8988T (cell line): ENCODE data around the gene TIAL1.
"Not testable (repeated sequence)": the region's sequence is repeated elsewhere in the genome, so short reads cannot be mapped to it uniquely, and the experiment has no call there.

Source experiments
- DNase-seq: peaks from one replicate; pipeline ENCODE4 v3.0.0; 2011

The TIAL1 gene

DNA sequence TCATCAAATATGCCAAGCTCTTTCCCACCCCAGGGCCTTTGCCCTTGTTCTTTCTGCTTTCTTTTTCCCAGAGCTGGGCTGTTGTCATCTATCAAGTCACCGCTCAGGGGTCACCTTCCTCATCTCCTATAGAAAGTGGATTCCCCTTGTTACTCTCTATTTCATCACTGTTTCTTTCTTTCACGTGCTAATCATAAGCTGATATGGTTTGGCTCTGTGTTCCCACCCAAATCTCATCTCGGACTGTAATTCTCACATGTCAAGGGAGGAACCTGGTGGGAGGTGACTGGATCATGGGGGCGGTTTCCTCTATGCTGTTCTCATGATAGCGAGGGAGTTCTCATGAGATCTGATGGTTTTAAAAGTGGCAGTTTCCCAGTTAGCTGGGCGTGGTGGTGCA is 17.0 kb upstream of the TIAL1 start:
- DNase-seq: no peak

GRCh38 chr10:119611433-119611832 is 14.7 kb upstream of the TIAL1 start:
- no peak for DNase-seq

DNA sequence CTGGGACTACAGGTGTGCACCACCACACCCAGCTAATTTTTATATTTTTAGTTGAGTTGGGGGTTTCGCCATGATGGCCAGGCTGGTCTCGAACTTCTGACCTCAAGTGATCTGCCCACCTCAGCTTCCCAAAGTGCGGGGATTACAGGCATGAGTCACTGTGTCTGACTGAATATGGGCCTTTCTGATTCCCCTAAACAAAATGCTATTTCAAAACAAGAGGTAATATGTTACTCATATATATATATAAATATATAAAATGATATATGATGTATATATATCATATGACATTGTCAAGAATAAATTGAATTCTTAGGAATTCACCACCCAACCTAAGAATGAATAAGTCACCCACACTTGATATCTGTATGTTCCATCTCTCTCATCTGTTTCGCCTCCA is 12.8 kb upstream of the TIAL1 start:
- DNase-seq: no peak

DNA sequence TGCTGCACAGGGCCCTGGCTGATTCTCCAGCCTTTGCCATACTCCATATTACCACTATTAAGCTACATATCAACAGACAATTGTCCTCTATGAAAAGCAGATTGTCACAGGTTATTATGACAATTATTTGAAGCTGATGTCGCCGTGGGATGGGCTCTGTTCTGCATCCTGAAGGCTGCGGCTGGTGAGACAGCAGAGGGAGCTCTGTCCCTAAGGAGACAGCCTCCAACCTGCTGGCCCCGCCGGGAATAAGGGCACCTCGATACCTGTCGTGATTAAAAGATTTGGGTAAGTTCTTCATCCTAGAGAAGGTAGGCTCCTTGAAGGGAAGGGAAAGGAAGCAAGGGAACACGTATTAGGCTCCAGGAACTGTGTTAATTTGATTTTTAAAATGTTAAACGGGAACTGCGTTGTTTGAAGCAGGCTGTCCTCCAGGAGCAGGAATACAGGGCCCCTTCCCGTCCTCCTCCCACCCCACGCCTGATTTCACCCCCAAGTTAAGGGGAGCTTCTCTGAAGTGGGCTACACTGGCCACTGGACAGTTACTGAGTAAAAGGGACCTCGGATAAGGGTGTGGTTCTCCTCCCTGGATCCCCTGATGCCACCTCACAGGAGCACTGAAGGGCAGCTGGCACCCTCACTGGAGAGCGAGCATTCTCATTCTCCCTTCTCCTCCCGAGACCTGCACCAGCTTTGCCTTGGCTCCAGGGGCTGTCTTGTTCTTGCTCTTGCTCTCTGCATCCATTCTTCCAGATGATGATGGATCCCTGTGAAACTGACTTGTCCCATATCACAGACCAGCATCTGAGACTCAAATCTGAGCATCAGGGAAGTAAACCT is 11.8 kb upstream of the TIAL1 start:
- DNase-seq: no peak

DNA sequence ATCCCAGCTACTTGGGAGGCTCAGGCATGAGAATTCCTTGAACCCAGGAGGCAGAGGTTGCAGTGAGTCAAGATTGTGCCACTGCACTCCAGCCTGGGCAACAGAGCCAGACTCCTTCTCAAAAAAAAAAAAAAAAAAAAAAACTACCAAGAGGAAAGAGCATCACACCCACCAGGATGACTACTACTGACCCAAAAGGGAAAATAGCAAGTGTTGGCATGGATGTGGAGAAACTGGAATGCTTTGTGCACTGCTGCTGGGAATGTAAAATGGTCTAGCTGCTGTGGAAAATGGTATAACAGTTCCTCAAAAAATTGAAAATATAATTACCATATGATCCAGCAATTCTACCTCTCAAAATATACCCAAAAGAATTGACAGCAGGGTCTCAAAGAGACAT is 7.7 kb upstream of the TIAL1 start:
- DNase-seq: no peak

DNA sequence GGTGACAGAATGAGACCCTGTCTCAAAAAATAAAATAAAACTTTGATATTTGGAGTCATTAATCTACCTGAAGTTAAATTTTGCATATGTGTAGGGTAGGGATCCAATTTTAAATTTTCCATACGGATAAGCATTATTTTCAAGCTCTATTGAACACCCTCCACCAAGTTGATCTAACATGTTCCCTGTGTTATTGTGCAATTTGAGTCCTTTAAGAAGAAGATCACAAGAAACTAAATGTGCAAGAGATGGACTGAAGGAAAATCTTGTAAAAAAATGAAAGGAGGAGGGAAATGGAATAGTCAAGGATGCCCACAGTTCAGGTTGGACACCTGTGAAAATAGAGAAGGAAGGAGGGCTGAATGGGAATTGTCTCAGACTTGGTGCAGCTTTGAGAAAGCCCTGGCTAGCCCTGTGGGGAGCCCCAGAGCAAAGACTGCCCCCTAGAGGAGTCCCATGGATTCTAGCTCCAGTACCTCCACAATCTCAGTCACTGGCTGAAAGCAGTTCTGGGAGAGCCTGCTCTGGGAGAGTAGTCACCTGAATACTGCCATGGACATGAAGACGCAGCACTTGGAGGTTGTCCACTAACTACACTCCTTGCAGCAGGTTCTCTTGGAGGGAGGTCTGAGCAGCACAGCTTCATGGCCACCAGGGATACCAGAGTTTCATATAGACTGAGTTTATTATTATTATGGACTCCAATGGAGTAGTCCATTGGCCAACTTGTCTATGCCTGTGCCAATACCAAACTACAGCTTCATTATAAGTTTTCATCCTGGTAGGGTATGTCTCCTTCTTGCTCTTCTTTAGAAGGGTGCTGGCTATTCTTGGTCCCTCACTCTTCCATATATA is 5.7 kb upstream of the TIAL1 start:
- no peak for DNase-seq

DNA sequence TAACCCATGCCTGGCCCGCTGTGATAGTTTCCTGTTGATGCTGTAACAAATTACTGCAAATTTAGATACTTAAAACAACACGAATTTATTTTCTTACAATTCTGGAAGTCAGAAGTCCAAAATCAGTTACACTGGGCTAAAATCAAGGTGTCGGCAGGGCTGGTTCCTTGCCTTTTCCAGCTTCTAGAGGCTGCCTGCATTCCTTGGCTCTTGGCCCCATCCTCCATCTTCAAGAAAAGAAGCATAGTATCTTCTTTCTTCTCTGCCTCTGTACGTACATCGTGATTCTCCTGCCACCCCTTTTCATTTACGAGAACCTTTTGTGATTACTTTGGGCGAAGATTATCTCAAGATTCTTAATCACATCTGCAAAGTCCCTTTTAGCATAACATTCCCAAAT is 1.6 kb upstream of the TIAL1 start:
- DNase-seq: no peak

GRCh38 chr10:119597405-119598186 is 832 bp upstream of the TIAL1 start:
- DNase-seq: no peak

DNA sequence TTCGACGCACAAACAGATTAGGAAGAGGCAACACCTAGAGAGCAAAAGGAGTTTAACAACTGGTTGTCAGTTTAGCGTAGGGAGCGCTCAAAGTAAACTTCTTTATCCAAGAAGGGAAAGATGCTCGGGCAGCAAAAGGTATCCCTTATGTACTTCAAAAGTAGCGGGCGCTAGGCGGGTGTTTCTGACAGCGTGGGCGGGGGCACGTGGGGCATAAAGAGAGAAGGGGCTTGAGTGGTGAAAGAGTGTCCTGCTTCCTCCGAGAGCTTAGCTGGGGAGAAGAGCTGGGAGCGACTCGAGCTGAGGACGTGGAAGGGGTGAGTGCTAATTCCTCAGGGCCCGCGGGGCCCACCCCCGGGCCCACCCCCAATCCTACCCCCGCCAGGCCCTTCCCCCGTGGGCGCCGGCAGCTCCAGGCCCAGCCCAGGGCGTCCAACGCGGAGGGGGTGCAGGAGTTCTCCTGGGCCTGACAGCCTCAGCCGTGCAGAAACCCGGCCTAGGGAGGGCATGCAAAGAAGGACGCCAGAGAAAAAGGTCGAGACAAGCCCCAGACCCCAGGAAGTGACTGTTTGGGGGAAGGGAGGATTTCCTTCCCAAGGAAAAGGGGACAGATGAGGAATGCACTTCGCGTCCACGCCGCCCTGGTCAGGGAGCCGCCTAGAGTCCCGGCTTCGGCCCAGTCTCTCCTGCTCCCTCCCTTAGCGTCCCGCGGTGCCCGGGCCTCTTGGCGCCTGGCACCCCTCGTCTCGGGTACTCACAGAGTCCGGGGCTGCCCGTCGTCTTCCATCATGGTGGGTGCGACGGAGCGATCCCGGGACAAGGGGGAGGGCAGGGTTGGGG is 868 bp downstream of the TIAL1 start:
- no peak for DNase-seq

DNA sequence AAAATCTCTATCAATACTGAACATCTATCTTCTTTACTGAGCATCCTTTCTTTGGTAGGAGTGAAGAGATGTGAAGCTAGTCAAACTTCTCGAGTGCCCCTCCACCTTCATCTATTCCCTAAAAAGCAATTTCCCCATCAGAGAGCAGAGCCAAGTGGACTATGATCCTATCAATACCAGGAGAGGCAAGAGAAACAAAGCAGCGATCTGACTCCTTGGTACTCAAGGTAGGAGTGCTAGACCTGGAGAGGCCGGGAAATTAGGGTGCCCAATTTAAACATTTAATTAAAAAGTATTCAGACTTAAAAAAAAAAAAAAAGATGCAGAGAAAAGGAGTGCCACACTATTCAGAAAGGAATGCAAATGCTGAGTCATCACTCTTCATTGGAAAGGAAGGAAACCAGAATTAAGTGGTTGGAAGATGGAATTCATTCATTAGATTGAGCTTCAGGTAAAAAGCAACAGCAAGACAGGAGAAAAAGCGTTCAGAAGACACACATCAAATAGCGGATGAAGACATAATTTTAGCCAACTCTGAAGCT is 1.6 kb downstream of the TIAL1 start:
- no peak for DNase-seq

DNA sequence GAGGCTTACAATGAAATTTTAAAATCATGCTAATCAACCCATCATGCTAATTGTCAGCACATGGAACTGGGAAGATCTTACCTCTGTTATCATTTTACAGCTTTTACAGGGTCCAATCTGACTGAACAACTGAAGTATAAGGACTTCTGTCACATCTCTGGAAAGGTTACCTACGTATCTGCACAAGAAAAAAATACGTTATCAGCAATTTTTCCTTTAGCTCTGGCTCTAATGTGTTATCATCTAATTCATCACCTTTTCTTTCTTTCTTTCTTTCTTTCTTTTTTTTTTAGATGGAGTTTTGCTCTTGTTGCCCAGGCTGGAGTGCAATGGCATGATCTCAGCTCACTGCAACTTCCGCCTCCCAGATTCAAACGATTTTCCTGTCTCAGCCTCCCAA is 8.7 kb downstream of the TIAL1 start:
- DNase-seq: no peak

DNA sequence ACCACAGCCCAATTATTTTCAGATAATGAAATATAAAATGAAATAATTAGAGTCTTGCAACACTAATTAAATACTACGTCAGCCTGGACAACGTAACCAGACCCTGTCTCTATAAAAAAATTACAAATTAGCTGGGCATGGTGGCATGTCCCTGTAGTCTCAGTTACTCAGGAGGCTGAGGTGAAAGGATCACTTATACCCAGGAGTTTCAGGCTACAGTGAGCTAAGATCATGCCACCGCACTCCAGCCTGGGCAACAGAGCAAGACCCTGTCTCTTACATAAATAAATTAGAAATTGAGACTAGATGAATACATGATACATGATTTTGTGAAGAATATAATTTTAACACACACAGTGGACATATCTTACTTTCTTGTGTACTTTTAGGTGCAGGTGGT is 18.4 kb downstream of the TIAL1 start:
- no peak for DNase-seq

DNA sequence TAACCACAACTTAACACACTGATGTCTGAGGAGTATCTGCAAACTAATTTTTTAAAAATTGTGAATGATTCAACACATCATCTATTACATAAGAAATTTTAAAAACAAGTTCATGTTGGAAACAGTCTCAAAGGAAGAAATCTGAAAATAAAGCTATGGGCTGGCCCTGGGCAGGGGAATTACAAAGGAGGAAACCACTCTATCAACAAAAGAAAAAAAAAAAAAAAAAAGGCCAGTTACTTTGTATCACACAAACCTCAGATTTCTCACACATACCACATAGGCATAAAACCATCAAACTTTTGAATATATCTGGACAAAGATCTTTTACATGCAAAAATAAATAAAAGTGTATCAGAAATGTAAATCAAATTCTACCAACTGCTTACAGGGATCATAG is 20.8 kb downstream of the TIAL1 start:
- DNase-seq: no peak

DNA sequence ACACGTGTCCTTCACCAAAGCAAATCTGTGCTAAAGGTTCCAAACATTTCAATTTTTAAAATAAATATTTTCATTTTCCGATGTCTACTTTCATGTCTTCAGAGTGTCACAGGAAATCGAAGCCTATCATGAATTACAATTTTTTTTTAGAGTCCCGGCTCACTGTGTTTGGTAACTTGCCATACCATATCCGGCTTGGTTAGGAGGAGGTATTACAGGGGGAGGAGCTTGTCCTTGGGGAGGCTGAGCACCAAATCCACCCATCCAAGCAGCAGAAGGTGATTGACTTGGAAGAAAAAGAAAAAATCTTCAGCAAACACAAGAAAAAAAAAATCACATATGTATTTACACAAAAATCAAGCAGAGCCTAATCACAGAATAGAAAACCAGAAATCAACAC is 21.3 kb downstream of the TIAL1 start:
- DNase-seq: no peak

DNA sequence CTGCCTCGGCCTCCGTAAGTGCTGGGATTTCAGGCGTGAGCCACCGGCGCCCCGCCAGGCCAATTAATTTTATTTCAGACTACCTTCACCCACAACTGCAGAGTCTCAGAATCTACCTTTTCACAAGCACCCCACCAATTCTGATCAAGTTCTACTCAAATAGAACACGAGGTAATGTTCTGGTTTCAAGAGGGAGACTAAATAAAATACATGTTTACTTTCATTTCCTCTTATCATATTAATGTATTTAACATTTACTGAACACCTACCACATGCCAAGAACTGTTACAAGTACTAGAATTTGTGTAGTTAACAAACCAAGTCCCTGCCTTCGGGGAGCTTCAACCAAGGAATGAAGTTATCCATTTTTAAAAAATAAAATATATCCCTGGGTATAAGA is 28.8 kb downstream of the TIAL1 start:
- no peak for DNase-seq

GRCh38 chr10:119562097-119562496 is 34.7 kb downstream of the TIAL1 start:
- DNase-seq: no peak

DNA sequence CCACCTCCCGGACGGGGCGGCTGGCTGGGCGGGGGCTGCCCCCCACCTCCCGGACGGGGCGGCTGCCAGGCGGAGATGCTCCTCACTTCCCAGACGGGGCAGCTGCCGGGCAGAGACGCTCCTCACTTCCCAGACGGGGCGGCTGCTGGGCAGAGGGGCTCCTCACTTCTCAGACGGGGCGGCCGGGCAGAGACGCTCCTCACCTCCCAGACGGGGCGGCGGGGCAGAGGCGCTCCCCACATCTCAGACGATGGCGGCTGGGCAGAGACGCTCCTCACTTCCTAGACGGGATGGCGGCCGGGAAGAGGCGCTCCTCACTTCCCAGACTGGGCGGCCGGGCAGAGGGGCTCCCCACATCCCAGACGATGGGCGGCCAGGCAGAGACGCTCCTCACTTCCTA is 37.3 kb downstream of the TIAL1 start:
- DNase-seq: not testable (repeated sequence)

DNA sequence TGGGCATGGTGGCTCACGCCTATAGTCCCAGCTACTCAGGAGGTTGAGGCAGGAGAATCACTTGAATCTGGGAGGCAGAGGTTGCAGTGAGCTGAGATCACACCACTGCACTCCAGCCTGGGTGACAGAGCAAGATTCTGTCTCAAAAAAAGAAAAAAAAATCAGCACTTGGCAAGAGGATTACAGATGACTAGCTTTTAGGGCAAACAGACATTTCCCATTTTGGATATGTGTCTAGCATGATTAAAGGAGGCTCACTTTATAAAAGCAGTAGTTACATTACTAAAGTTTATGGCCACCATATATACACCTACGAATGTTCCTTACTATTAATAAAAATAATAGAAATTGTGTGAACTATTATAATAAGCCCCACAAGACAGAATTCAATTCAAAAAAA is 40.7 kb downstream of the TIAL1 start:
- DNase-seq: not testable (repeated sequence)

GRCh38 chr10:119555178-119555784 is 41.5 kb downstream of the TIAL1 start:
- DNase-seq: no peak

GRCh38 chr10:119550827-119551226 is 45.9 kb downstream of the TIAL1 start:
- no peak for DNase-seq

DNA sequence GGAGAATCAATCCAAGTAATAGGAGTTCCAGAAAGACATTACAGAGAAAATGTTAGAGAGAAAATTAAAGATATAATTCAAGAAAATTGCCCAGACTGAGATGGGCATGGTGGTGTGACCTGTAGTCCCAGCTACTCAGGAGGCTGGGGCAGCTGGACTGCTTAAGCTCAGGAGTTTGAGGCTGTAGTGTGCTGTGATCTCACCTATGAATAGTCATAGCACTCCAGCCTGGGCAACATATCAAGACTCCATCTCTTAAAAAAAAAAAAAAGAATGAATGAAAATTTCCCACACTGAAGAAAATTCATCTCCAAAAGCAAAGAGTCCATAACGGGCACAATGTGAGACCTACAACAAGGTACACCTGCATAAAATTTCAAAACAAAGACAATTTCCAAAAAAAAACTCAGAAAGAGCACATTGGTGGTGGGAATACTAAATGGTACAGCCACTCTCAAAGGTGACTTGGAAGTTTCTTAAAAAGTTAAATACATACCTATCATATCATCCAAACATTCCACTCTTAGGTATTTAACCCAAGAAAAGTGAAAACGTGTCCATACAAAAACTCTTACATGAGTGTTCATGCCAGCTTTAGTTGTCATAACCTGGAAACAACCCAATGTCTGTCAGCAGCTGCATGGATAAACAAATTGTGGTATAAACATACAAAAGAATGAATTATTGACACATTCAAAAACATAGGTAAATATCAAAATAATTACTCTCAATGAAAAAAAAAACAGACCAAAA is 47.3 kb downstream of the TIAL1 start:
- no peak for DNase-seq
